HepG2 (cell line): ENCODE results near the gene VAC14. TPM values are rescaled to one million over a fixed set of nuclear protein-coding genes. Genes with fewer than 3 reads are reported as not detected.

Experiments
- BRCA1 ChIP-seq: sonication (generic); formaldehyde crosslinking; IDR thresholded peaks from 2 replicates; pipeline ENCODE4 v1.4.0; 2020; ENCODE audit warnings: missing genetic modification reagents
- HHEX ChIP-seq: IDR thresholded peaks from 2 replicates; pipeline ENCODE4 v1.6.1; 2016; ENCODE audit warnings: control low read depth
- HMGXB3 ChIP-seq: sonication (generic); formaldehyde crosslinking; IDR thresholded peaks from 2 replicates; pipeline ENCODE4 v1.4.0; 2020; ENCODE audit warnings: missing genetic modification reagents, borderline replicate concordance
- HNF4A ChIP-seq: sonication (generic); formaldehyde crosslinking; IDR thresholded peaks from 2 replicates; pipeline ENCODE4 v1.4.0; 2020; ENCODE audit warnings: missing genetic modification reagents
- HOXA3 ChIP-seq: sonication (generic); formaldehyde crosslinking; IDR thresholded peaks from 2 replicates; pipeline ENCODE4 v1.5.0; 2020; ENCODE audit warnings: missing genetic modification reagents
- MEF2D ChIP-seq: sonication (generic); formaldehyde crosslinking; IDR thresholded peaks from 2 replicates; pipeline ENCODE4 v1.5.1; 2020; ENCODE audit warnings: mild to moderate bottlenecking, missing genetic modification reagents
- MIER2 ChIP-seq: IDR thresholded peaks from 2 replicates; pipeline ENCODE4 v1.6.1; 2016; ENCODE audit warnings: missing biosample characterization, missing genetic modification reagents
- NFKBIZ ChIP-seq: IDR thresholded peaks from 2 replicates; pipeline ENCODE4 v1.6.1; 2018; ENCODE audit warnings: missing genetic modification reagents, missing compliant biosample characterization
- SMAD9 ChIP-seq: sonication (generic); formaldehyde crosslinking; IDR thresholded peaks from 2 replicates; pipeline ENCODE4 v1.5.1; 2020; ENCODE audit warnings: mild to moderate bottlenecking, missing genetic modification reagents
- TAF1 ChIP-seq: sonication (generic); formaldehyde crosslinking; IDR thresholded peaks from 2 replicates; pipeline ENCODE4 v1.4.0; 2020; ENCODE audit warnings: missing genetic modification reagents
- TAF15 ChIP-seq: fragments of 200-400 bp; formaldehyde crosslinking; IDR thresholded peaks from one replicate; pipeline ENCODE4 v1.6.1; 2018; ENCODE audit warnings: mild to moderate bottlenecking, low read depth, low read length; ENCODE audit not compliant: poor library complexity, severe bottlenecking
- ZBTB49 ChIP-seq: sonication (generic); formaldehyde crosslinking; IDR thresholded peaks from 2 replicates; pipeline ENCODE4 v1.4.0; 2020; ENCODE audit warnings: missing genetic modification reagents, borderline replicate concordance
- ZNF230 ChIP-seq: sonication (generic); formaldehyde crosslinking; IDR thresholded peaks from 2 replicates; pipeline ENCODE4 v1.4.0; 2020; ENCODE audit warnings: mild to moderate bottlenecking, missing genetic modification reagents
- ZNF274 ChIP-seq: sonication (generic); formaldehyde crosslinking; IDR thresholded peaks from 2 replicates; pipeline ENCODE4 v1.5.1; 2020; ENCODE audit warnings: mild to moderate bottlenecking, missing genetic modification reagents
- ZNF430 ChIP-seq: sonication (generic); formaldehyde crosslinking; IDR thresholded peaks from 2 replicates; pipeline ENCODE4 v1.9.0; 2021; ENCODE audit warnings: mild to moderate bottlenecking, missing genetic modification reagents
- ZNF549 ChIP-seq: sonication (generic); formaldehyde crosslinking; IDR thresholded peaks from 2 replicates; pipeline ENCODE4 v1.5.0; 2020; ENCODE audit warnings: missing genetic modification reagents
- ZNF567 ChIP-seq: sonication (generic); formaldehyde crosslinking; IDR thresholded peaks from 2 replicates; pipeline ENCODE4 v1.8.1; 2023; ENCODE audit warnings: mild to moderate bottlenecking, missing genetic modification reagents, borderline replicate concordance
- ZNF747 ChIP-seq: sonication (generic); formaldehyde crosslinking; IDR thresholded peaks from 2 replicates; pipeline ENCODE4 v1.8.1; 2023; ENCODE audit warnings: missing genetic modification reagents, mild to moderate bottlenecking, borderline replicate concordance
- polyA plus RNA-seq, 8 experiments: library from polyadenylated mRNA; depleted of rRNA in 3 of 8; stranded (reverse) in 7 of 8; unstranded in 1 of 8; fragments of >200 nt; fragmentation: Illumina TruSeq in 4 of 8; extraction: Trizol in 4 of 8; gene quantifications; 2 replicates each; pipeline versions ENCODE4 v1.2.1 to v1.2.3, GENCODE V29; 2011 to 2016; ENCODE audit warnings: low read depth in 4 of 8, missing spikeins in 1 of 8, mixed read lengths in 1 of 8; ENCODE audit not compliant: insufficient read depth in 1 of 8
- total RNA-seq, 5 experiments: library from RNA; depleted of rRNA; stranded (reverse); fragments of >200 nt; fragmentation: Illumina TruSeq; extraction: Trizol; gene quantifications; 2 replicates each; pipeline ENCODE4 v1.2.3, GENCODE V29; 2016; ENCODE audit warnings: low read depth in 1 of 5
- TF ChIP-seq, protein P1 (sequence below): sonication (generic); formaldehyde crosslinking; IDR thresholded peaks from 2 replicates; pipeline ENCODE4 v1.4.0; 2020; ENCODE audit warnings: missing genetic modification reagents, low read depth, mild to moderate bottlenecking, borderline replicate concordance
- TF ChIP-seq, protein P2 (sequence below): sonication (generic); formaldehyde crosslinking; IDR thresholded peaks from 2 replicates; pipeline ENCODE4 v1.4.0; 2020; ENCODE audit warnings: mild to moderate bottlenecking, missing genetic modification reagents

Gene VAC14
- total and polyA plus RNA-seq, 2 of the 13 experiments (the other 11 are each of a cell fraction or from before 2014, with no cell fraction given) = 23.5 to 24.6 TPM

- TF ChIP-seq ZBTB49 = no peak
- peak; percentile 63 for TF ChIP-seq HHEX (CRISPR knock-in tag)
- TF ChIP-seq TAF15 = peak; percentile 35
- no peak for TF ChIP-seq SMAD9
- no peak for TF ChIP-seq MIER2 (CRISPR knock-in tag)
- peak; percentile 20; the same call in 1 of the 2 replicates for TF ChIP-seq HMGXB3 (CRISPR knock-in tag)
- TF ChIP-seq ZNF567 = peak; percentile 62; the same call in 1 of the 2 replicates
- TF ChIP-seq ZNF230 = 0 out of 2 replicates have a peak, but pooled peaks have one; percentile 19
- peak; percentile 75; the same call in 1 of the 2 replicates for TF ChIP-seq TAF1 (CRISPR knock-in tag)
- TF ChIP-seq HOXA3 (CRISPR knock-in tag) = peak; percentile 43
- TF ChIP-seq, protein P1, sequence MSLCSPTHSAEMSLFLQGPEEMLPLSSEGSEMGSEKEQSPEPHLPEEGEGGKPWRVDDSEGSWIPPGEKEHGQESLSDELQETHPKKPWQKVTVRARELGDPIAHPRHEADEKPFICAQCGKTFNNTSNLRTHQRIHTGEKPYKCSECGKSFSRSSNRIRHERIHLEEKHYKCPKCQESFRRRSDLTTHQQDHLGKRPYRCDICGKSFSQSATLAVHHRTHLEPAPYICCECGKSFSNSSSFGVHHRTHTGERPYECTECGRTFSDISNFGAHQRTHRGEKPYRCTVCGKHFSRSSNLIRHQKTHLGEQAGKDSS (CRISPR knock-in tag) = peak; percentile 69; the same call in 1 of the 2 replicates
- peak; percentile 90; the same call in 1 of the 2 replicates for TF ChIP-seq ZNF747 (CRISPR knock-in tag)
- TF ChIP-seq BRCA1 (CRISPR knock-in tag) = peak; percentile 76; the same call in 1 of the 2 replicates
- TF ChIP-seq ZNF549 (CRISPR knock-in tag) = no peak
- TF ChIP-seq, protein P2, sequence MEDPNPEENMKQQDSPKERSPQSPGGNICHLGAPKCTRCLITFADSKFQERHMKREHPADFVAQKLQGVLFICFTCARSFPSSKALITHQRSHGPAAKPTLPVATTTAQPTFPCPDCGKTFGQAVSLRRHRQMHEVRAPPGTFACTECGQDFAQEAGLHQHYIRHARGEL = no peak
- peak; percentile 79 for TF ChIP-seq NFKBIZ
- TF ChIP-seq ZNF274 (CRISPR knock-in tag) = no peak
- peak; percentile 84; the same call in 1 of the 2 replicates for TF ChIP-seq MEF2D
- TF ChIP-seq ZNF430 (CRISPR knock-in tag) = peak; percentile 97
- TF ChIP-seq HNF4A (CRISPR knock-in tag) = peak; percentile 82
Observed at GRCh38 chr16:70746708-70747424, 54.1 kb downstream of the VAC14 start (continued).
